MCF 10A (cell line): ENCODE results near the gene NR3C1. TPM values are rescaled to one million over a fixed set of nuclear protein-coding genes. Genes with fewer than 3 reads are reported as not detected.

Experiments
- BruUV-seq: library from RNA; stranded (reverse); fragments of 400-500 nt; replicated peaks from 2 replicates; lab custom pipeline; 2021; lab: Mats Ljungman, UMichigan
- CTCF ChIA-PET: fragments of 300-600 bp; sonication (Branson Sonifier 250); formaldehyde crosslinking; extraction: SDS; loops from one replicate; lab custom pipeline; 2021; ENCODE audit warnings: antibody characterized with exemption, inconsistent platforms; lab: Yijun Ruan, JAX
- POLR2A ChIA-PET: fragments of 300-600, 350-650 bp; sonication (Branson Sonifier 250); formaldehyde crosslinking; extraction: SDS; loops from one replicate; lab custom pipeline; 2020; ENCODE audit warnings: antibody characterized with exemption, inconsistent platforms; lab: Yijun Ruan, JAX
- DNase-seq: peaks from one replicate; pipeline ENCODE4 v3.0.0-alpha.2; 2018; ENCODE audit not compliant: unreplicated experiment
- H3K27ac Mint-ChIP-seq: one replicate; pipeline ENCODE4 v1.8.0; 2022; ENCODE audit warnings: mild to moderate bottlenecking, low read depth, mixed read lengths; ENCODE audit not compliant: unreplicated experiment
- H3K27me3 Mint-ChIP-seq: one replicate; pipeline ENCODE4 v1.8.0; 2022; ENCODE audit warnings: mixed read lengths; ENCODE audit not compliant: insufficient read depth, unreplicated experiment
- H3K36me3 Mint-ChIP-seq: one replicate; pipeline ENCODE4 v1.8.0; 2022; ENCODE audit warnings: mild to moderate bottlenecking, moderate library complexity, mixed read lengths; ENCODE audit not compliant: insufficient read depth, unreplicated experiment
- H3K4me1 Mint-ChIP-seq: one replicate; pipeline ENCODE4 v1.8.0; 2022; ENCODE audit warnings: mixed read lengths; ENCODE audit not compliant: insufficient read depth, unreplicated experiment
- H3K4me3 Mint-ChIP-seq: one replicate; pipeline ENCODE4 v1.8.0; 2022; ENCODE audit warnings: mild to moderate bottlenecking, moderate library complexity, mixed read lengths; ENCODE audit not compliant: unreplicated experiment
- H3K9me3 Mint-ChIP-seq: one replicate; pipeline ENCODE4 v1.8.0; 2022; ENCODE audit warnings: mixed read lengths; ENCODE audit not compliant: unreplicated experiment
- intact Hi-C: fragments of 100-400 bp; cut with micrococcal nuclease; formaldehyde crosslinking; loops from 2 replicates; pipeline ENCODE4 v1.14.1; 2022
- total RNA-seq: library from RNA; stranded (reverse); gene quantifications from 2 replicates; pipeline ENCODE4 v1.2.3, GENCODE V29; 2022
- TF ChIP-seq, protein P1 (sequence below): fragments of 200-600 bp; IDR thresholded peaks from one replicate; pipeline ENCODE4 v1.8.0; 2022; ENCODE audit warnings: antibody characterized with exemption, mild to moderate bottlenecking; ENCODE audit not compliant: unreplicated experiment

NR3C1 gene
- total RNA-seq, 1 experiment from 2014 or later = 92.9 TPM

DNA sequence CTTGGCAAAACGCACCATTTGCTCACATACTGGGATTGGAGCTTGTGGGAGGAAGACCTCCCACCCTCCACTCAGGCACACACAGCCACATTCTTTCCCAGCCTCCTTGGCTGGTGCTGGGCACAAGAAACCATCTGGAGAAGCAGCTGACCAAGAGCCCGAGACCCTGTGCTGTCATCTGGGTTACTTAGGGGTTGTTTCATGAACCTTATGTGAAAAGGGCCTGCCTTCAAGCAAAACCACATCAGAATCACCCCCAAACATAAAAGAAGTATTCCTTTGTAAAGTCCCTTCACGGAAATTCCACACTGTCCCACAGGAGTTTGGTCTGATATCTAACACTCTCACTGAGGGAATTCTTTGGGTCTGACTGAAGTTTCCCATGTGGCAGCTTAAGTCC, 172.1 kb downstream of the NR3C1 start:
- Mint-ChIP-seq H3K27me3 (no peaks in the 10 kb centered on the region), H3K36me3 (peaks cover 4% of the 10 kb centered on the region), H3K27ac (no peak overlapping the region), H3K4me3 (no peak overlapping the region), H3K9me3 (no peaks in the 10 kb centered on the region), H3K4me1 (peaks cover 29% of the 10 kb centered on the region)
- ChIA-PET CTCF (interaction anchor here (0.8 kb wide), 1 partner anchor 24 kb away, joined by 4 read pairs; no protein-coding TSS in a partner anchor), POLR2A (interaction anchor here (1.3 to 1.5 kb wide), 2 partner anchors 8 to 9 kb away, joined by 3 to 5 read pairs; no protein-coding TSS in a partner anchor)
- no TSS peak for BruUV-seq
- TF ChIP-seq, protein P1, sequence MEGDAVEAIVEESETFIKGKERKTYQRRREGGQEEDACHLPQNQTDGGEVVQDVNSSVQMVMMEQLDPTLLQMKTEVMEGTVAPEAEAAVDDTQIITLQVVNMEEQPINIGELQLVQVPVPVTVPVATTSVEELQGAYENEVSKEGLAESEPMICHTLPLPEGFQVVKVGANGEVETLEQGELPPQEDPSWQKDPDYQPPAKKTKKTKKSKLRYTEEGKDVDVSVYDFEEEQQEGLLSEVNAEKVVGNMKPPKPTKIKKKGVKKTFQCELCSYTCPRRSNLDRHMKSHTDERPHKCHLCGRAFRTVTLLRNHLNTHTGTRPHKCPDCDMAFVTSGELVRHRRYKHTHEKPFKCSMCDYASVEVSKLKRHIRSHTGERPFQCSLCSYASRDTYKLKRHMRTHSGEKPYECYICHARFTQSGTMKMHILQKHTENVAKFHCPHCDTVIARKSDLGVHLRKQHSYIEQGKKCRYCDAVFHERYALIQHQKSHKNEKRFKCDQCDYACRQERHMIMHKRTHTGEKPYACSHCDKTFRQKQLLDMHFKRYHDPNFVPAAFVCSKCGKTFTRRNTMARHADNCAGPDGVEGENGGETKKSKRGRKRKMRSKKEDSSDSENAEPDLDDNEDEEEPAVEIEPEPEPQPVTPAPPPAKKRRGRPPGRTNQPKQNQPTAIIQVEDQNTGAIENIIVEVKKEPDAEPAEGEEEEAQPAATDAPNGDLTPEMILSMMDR = no peak
- intact Hi-C loops = no loop called here
- DNase-seq = no peak

DNA sequence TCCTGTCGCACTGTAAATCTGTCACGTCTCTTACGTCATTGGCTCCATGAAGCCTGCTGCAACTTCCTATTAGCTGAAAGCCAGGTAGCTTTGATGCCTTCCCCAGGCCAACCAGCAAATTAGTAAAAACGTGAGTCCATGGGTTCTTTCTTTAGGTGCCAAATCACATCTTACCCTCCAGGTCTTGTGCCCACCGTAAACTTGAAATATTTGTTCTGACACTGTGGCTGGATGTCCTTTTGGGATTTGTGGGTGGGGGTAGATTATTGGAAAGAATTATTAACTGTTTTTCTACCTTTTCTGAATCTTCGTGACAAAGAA, 172.8 kb downstream of the NR3C1 start:
- Mint-ChIP-seq H3K4me1 (peaks cover 29% of the 10 kb centered on the region), H3K4me3 (no peak overlapping the region), H3K36me3 (no peaks in the 10 kb centered on the region), H3K27me3 (no peaks in the 10 kb centered on the region), H3K9me3 (no peaks in the 10 kb centered on the region), H3K27ac (no peak overlapping the region)
- TF ChIP-seq, protein P1 = no peak
- DNase-seq = no peak
- ChIA-PET CTCF (interaction anchor here (0.6 to 1.3 kb wide), 3 partner anchors 12 to 24 kb away, joined by 3 to 6 read pairs (median 4); no protein-coding TSS in a partner anchor), POLR2A (interaction anchor here (0.6 to 1.3 kb wide), 2 partner anchors 9 to 168 kb away, joined by 3 to 5 read pairs; no protein-coding TSS in a partner anchor)
- intact Hi-C loops = no loop called here
- BruUV-seq = no TSS peak

DNA sequence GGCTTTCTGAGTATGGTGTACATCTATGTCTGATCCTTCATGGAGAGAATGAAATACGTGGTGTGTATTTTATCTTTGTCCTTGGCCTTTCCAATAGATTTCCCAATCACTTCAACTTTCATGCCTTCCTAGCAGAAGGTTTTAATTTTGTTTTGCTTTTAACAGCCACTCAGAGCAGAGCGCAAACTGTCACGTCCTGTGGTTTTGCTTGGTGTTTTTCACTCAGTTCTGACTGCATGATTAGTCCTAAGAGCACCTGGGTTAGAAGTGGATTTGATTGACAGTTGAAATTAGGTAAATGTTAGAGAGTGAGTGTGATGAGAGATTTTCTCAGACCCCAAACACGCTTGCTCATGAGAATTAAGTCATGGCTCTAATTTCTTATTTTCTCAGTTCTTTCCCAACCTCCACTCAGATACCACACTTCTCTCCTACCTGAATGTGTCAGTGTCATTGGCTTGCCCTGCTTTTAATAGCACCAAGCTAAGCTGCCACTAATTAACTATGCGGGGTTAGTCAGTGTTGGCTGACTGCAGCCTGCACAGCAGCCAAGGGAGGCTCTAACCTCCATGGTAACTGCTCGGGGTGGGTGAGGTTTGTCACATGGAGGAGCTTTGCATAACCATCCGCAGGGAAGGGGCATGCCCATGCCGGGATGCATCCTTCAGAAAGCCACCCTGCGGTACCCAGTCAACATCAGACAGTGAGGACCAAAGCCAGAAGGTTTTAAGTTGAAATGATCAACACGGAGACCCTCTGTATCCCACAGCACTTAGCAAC, 173.4 kb downstream of the NR3C1 start:
- intact Hi-C loops = no loop called here
- Mint-ChIP-seq H3K4me3 (no peak overlapping the region), H3K27me3 (no peaks in the 10 kb centered on the region), H3K4me1 (peaks cover 23% of the 10 kb centered on the region), H3K9me3 (no peaks in the 10 kb centered on the region), H3K27ac (no peak overlapping the region), H3K36me3 (no peaks in the 10 kb centered on the region)
- ChIA-PET CTCF (interaction anchor here (1.3 kb wide), 1 partner anchor 12 kb away, joined by 6 read pairs; no protein-coding TSS in a partner anchor), POLR2A (interaction anchor here (0.6 kb wide), 1 partner anchor 168 kb away, joined by 3 read pairs; no protein-coding TSS in a partner anchor)
- TF ChIP-seq, protein P1 = no peak
- no peak for DNase-seq
- BruUV-seq = no TSS peak

DNA sequence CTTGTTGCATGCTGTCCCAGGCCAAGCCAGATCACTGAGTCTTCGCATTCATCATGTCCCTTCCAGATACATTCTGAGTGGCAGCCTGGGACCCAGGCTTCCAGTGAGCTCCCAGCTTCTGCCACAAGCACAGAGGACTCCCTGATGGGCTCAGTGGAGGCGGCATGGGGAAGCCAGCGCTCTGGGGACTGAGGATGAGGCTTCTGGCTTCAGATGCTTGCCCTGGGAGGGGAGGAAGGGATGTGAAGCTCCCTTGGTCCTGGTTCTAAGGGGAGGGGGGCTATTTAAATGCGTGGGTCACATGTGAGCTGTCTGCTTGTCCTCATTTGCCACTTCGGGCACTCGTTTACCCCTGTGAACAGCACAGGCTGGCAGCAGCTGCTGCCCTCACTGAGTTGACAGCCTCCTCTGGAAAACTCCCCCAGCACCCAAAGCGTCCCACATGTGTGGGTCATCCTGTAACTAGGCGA, 174.0 kb downstream of the NR3C1 start:
- ChIA-PET CTCF (interaction anchor here (1.3 kb wide), 1 partner anchor 11 kb away, joined by 6 read pairs; no protein-coding TSS in a partner anchor), POLR2A (interaction anchor here (1.0 kb wide), 1 partner anchor 52 kb away, joined by 3 read pairs; no protein-coding TSS in a partner anchor)
- TF ChIP-seq, protein P1 = no peak
- intact Hi-C loops = no loop called here
- H3K27ac Mint-ChIP-seq = no peak overlapping the region
- no peak overlapping the region for H3K4me3 Mint-ChIP-seq
- DNase-seq = no peak
- BruUV-seq = no TSS peak
- peaks cover 2% of the 10 kb centered on the region for H3K36me3 Mint-ChIP-seq
- no peaks in the 10 kb centered on the region for H3K9me3 Mint-ChIP-seq
- peaks cover 19% of the 10 kb centered on the region for H3K4me1 Mint-ChIP-seq
- no peaks in the 10 kb centered on the region for H3K27me3 Mint-ChIP-seq
